ENCODE results near the gene ATP8A2. TPM values are rescaled to one million over a fixed set of nuclear protein-coding genes. Genes with fewer than 3 reads are reported as not detected.

The ATP8A2 gene
- total RNA-seq, 1 donor from 2014 or later, result 1.9 TPM

DNA sequence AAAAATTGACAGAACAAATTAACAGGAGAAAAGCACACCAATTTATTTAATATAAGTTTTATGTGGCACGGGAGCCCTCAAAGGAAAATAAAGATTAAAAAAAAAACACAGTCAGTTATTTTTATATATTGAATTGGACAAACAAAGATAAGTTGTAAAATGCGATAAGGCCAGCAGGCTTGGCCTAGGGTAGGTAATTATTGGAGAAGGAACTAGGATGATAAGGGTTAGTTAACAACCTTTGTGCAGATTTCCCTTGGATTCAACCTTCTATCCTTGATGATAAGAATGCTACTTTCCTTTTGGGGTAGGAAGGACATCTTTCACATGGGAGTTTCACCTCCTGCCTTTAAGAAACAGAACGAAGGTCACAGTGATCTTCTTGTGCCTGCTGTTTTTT lies 427.2 kb downstream of the ATP8A2 start:
- Histone ChIP-seq H3K4me3 (no peak overlapping the region), H3K4me1 (no peaks in the 10 kb centered on the region), H3K9me3 (no peaks in the 10 kb centered on the region), H3K27ac (no peak overlapping the region), H3K27me3 (peaks cover 4% of the 10 kb centered on the region), H3K36me3 (no peaks in the 10 kb centered on the region)
- no peak for TF ChIP-seq CTCF (IDR thresholded peaks at IDR 0.05)
- intact Hi-C loops (cut with DNase I), result no loop called here
- no peak for DNase-seq
- no peak for ATAC-seq

GRCh38 chr13:25800523-25800922 lies 428.7 kb downstream of the ATP8A2 start:
- H3K4me1 ChIP-seq, result no peaks in the 10 kb centered on the region
- no peak overlapping the region for H3K4me3 ChIP-seq
- no peaks in the 10 kb centered on the region for H3K9me3 ChIP-seq
- TF ChIP-seq CTCF (IDR thresholded peaks at IDR 0.05), result no peak
- no peak for ATAC-seq
- intact Hi-C loops (cut with DNase I), result no loop called here
- H3K27me3 ChIP-seq, result peaks cover 4% of the 10 kb centered on the region
- H3K36me3 ChIP-seq, result no peaks in the 10 kb centered on the region
- no peak for DNase-seq
- no peak overlapping the region for H3K27ac ChIP-seq

DNA sequence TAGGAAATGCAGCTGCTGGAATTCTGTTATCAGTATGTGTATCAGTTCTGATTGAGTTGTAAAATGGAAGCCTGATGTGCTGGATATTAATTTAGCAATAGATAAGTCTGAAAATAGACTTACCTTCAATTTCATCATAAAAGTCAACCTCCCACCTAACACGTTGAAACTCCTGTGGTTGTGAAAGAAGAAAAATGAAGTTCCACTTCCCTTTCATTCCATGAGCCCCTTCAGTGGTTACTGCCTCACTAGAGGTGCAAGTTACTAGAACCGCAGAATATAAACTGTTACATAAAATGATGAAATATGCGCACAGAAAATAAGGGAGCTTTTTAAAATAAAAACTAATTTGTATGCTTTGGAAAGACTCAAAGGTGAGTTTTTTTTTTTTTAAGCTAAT lies 430.8 kb downstream of the ATP8A2 start:
- H3K27me3 ChIP-seq, result peaks cover 4% of the 10 kb centered on the region
- TF ChIP-seq CTCF (IDR thresholded peaks at IDR 0.05), result no peak
- ATAC-seq, result no peak

GRCh38 chr13:25803641-25804040 lies 431.9 kb downstream of the ATP8A2 start:
- no peaks in the 10 kb centered on the region for H3K9me3 ChIP-seq
- H3K27ac ChIP-seq, result no peak overlapping the region
- DNase-seq (no peak), ATAC-seq (peak; percentile 84)
- H3K27me3 ChIP-seq, result peaks cover 4% of the 10 kb centered on the region
- TF ChIP-seq CTCF (IDR thresholded peaks at IDR 0.05), result no peak
- H3K36me3 ChIP-seq, result no peaks in the 10 kb centered on the region
- no peak overlapping the region for H3K4me3 ChIP-seq
- no peaks in the 10 kb centered on the region for H3K4me1 ChIP-seq
- intact Hi-C loops (cut with DNase I), result no loop called here

More for the DNA sequence above, 430.8 kb downstream of the ATP8A2 start:
- H3K27ac ChIP-seq, result no peak overlapping the region
- no peak for DNase-seq
- intact Hi-C loops (cut with DNase I), result no loop called here
- no peaks in the 10 kb centered on the region for H3K9me3 ChIP-seq
- H3K36me3 ChIP-seq, result no peaks in the 10 kb centered on the region
- no peak overlapping the region for H3K4me3 ChIP-seq
- no peaks in the 10 kb centered on the region for H3K4me1 ChIP-seq

- Histone ChIP-seq H3K27me3 (no peaks in the 10 kb centered on the region), H3K36me3 (no peaks in the 10 kb centered on the region), H3K4me1 (no peaks in the 10 kb centered on the region), H3K4me3 (no peak overlapping the region), H3K9me3 (peaks cover 3% of the 10 kb centered on the region), H3K27ac (no peak overlapping the region)
- TF ChIP-seq CTCF (IDR thresholded peaks at IDR 0.05), result no peak
- intact Hi-C loops (cut with DNase I), result no loop called here
- no peak for ATAC-seq
- DNase-seq, result no peak
These were observed 434.6 kb downstream of the ATP8A2 start for GRCh38 chr13:25806264-25806974.

DNA sequence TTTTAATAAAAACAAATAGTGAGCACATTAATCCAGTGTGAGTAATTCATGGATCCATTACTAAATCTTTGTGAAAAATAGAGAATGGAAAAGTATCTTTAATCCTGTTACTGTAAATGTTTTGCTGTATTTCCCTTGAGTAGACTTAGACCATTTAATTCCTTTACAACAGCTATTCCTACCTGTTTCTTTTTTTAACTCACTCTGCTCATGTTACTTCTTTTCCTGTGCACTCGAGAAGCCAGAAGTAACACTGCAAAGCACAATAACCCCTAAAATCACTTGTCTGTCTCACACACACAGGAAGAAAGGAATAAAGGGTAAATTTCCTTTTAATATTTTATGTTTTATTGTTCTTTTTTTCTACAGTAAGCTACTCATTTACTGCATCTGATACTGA lies 435.8 kb downstream of the ATP8A2 start:
- Histone ChIP-seq H3K36me3 (no peaks in the 10 kb centered on the region), H3K9me3 (peaks cover 7% of the 10 kb centered on the region), H3K27me3 (no peaks in the 10 kb centered on the region), H3K4me1 (no peaks in the 10 kb centered on the region), H3K27ac (no peak overlapping the region), H3K4me3 (no peak overlapping the region)
- intact Hi-C loops (cut with DNase I), result no loop called here
- DNase-seq (no peak), ATAC-seq (no peak)
- no peak for TF ChIP-seq CTCF (IDR thresholded peaks at IDR 0.05)

Data from upper lobe of right lung (tissue), 1 donor.